Ovary (tissue), 9 donors: Measurements from ENCODE around the gene ADAM12. TPM values are rescaled to one million over a fixed set of nuclear protein-coding genes. Genes with fewer than 3 reads are reported as not detected.

Experiments
- DNase-seq, 5 donors: peaks; one replicate each; pipeline ENCODE4 v3.0.0-alpha.2; 2019 to 2020
- H3K27ac ChIP-seq, 2 donors: fragments of 200-600 bp; one replicate each; pipeline versions ENCODE4 v1.5.1 to v1.8.0; 2019 to 2022
- H3K27me3 ChIP-seq: fragments of 200-600 bp; one replicate; pipeline ENCODE4 v1.8.0; 2022
- H3K36me3 ChIP-seq: fragments of 200-600 bp; sonication (generic); one replicate; pipeline ENCODE4 v1.5.1; 2019
- H3K4me1 ChIP-seq: one replicate; pipeline ENCODE4 v1.8.1; 2013; ENCODE audit warnings: mild to moderate bottlenecking, moderate library complexity; ENCODE audit not compliant: insufficient read depth
- H3K4me3 ChIP-seq: fragments of 200-600 bp; sonication (generic); one replicate; pipeline ENCODE4 v1.5.1; 2017
- H3K9me3 ChIP-seq, 2 donors: fragments of 200-600 bp in 1 of 2; sonication (generic) in 1 of 2; one replicate each; pipeline versions ENCODE4 v1.5.1 to v1.8.1; 2013 to 2019; ENCODE audit warnings: mild to moderate bottlenecking in 1 of 2, moderate library complexity in 1 of 2
- EP300 ChIP-seq: sonication (generic); formaldehyde crosslinking; IDR thresholded peaks from one replicate; pipeline ENCODE4 v1.6.1; 2017; ENCODE audit warnings: antibody characterized with exemption
- POLR2A ChIP-seq: fragments of 450-650 bp; IDR thresholded peaks from one replicate; pipeline ENCODE4 v1.6.1; 2017; ENCODE audit warnings: antibody characterized with exemption, mild to moderate bottlenecking, moderate library complexity
- WGBS, 3 donors: extraction: QIAGEN DNeasy Blood & Tissue Kit in 1 of 3; methylation state at CpG; one replicate each; pipeline versions ENCODE4 v1.1.5 to v1.1.7; 2013 to 2017; 5-methylcytosine and 5-hydroxymethylcytosine counted together
- intact Hi-C, 4 donors: fragments of 100-400 bp; cut with DNase I; formaldehyde crosslinking; loops; one replicate each; pipeline versions ENCODE4 v1.11.0 to v1.15.1; 2022 to 2023
- polyA plus RNA-seq, 2 donors: library from polyadenylated mRNA; stranded (reverse); fragments of 200-250 nt in 1 of 2; fragments of 350-450 nt in 1 of 2; fragmentation: Illumina TruSeq in 1 of 2; extraction: RNeasy Lipid Tissue Mini Kit (QIAGEN cat#74804) in 1 of 2; gene quantifications; one replicate each; pipeline ENCODE4 v1.2.3, GENCODE V29; 2013 to 2014
- total RNA-seq, 7 donors: library from RNA; depleted of rRNA in 2 of 7; stranded (reverse); fragments of >200 nt in 2 of 7; fragmentation: NEBNext Ultra II Directional in 3 of 7; extraction: Animal tissue kit (Norgen Biotek cat#: 25700) in 3 of 7; gene quantifications; one replicate each; pipeline versions ENCODE4 v1.1.0 to v1.2.4, GENCODE V29; 2016 to 2023
- TF ChIP-seq, protein P1 (sequence below), 3 donors: fragments of 450-650 bp in 2 of 3; fragments of 200-600 bp in 1 of 3; IDR thresholded peaks; one replicate each; pipeline versions ENCODE4 v1.5.1 to v1.8.0; 2016 to 2022; ENCODE audit warnings: antibody characterized with exemption in 3 of 3, mild to moderate bottlenecking in 1 of 3
- donor health status: DM: no; HTN: no; CAD: no; lungs with moderate emphysema.
- donor health status: DM: no; HTN: no; CAD: no.
- donor health status: Bipolar disorder and iron deficiency.
- donor health status: DM: yes; HTN: yes; CAD: no.
- donor health status: DM: no; HTN: no; CAD: no.
- donor health status: DM: yes; HTN: yes; CAD: no.

ADAM12 gene
- total and polyA plus RNA-seq, 9 donors = 1.8 to 27.2 (median 10.3) TPM

DNA sequence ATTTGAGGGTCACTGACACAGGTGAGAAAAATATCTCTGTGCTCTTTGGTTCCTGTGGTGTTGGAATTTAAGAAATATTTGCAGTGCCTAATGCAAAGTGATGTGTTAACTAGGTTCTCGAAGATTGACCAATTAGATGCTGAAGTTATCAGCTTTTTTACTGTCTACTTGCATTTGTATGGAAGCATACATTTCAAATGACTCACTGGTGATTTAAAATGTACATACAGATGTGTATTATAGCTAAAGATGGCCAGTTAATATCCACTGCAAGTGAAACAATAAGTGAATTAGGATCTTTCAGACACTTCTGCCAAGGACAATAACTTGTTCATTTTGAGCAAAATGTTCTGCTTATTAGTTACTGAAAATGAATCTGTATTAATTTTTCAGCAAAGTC lies 287.0 kb downstream of the ADAM12 start:
- no peaks in the 10 kb centered on the region for H3K27me3 ChIP-seq
- no peaks in the 10 kb centered on the region for H3K36me3 ChIP-seq
- H3K4me3 ChIP-seq = no peak overlapping the region
- no peak overlapping the region for H3K27ac ChIP-seq
- intact Hi-C loops = loop anchor here in 1 of 4 donors (10.0 kb wide), 1 partner anchor 73 kb away; no protein-coding TSS in a partner anchor
- TF ChIP-seq, protein P1, sequence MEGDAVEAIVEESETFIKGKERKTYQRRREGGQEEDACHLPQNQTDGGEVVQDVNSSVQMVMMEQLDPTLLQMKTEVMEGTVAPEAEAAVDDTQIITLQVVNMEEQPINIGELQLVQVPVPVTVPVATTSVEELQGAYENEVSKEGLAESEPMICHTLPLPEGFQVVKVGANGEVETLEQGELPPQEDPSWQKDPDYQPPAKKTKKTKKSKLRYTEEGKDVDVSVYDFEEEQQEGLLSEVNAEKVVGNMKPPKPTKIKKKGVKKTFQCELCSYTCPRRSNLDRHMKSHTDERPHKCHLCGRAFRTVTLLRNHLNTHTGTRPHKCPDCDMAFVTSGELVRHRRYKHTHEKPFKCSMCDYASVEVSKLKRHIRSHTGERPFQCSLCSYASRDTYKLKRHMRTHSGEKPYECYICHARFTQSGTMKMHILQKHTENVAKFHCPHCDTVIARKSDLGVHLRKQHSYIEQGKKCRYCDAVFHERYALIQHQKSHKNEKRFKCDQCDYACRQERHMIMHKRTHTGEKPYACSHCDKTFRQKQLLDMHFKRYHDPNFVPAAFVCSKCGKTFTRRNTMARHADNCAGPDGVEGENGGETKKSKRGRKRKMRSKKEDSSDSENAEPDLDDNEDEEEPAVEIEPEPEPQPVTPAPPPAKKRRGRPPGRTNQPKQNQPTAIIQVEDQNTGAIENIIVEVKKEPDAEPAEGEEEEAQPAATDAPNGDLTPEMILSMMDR (IDR thresholded peaks at IDR 0.05) = no peak
- no peak for TF ChIP-seq EP300
- TF ChIP-seq POLR2A = no peak
- H3K4me1 ChIP-seq = peaks cover 9% of the 10 kb centered on the region
- DNase-seq = no peak
- no peaks in the 10 kb centered on the region for H3K9me3 ChIP-seq
- 89 to 100% (median 93%) methylated on average over 1 of the region's 1 CpG for WGBS, 3 donors

DNA sequence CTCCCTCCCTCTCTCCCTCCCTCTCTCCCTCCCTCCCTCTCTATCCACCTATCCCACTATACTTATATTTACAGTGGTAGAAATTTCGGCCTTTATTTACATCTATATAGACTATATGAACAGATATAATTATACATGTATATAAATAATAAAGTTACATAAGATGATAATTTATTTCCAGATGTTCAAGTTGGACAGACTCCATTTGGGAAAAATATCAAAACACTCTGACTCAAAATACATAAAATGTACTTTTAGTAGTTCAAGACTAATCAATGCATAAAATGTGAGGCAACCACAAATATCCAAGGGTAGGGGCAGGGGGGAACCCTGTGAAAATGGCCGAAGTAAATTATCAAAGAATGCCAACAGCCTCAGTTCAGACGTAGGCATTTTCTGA lies 288.9 kb downstream of the ADAM12 start:
- Histone ChIP-seq H3K27ac (no peak overlapping the region), H3K4me3 (no peak overlapping the region), H3K27me3 (no peaks in the 10 kb centered on the region), H3K4me1 (peaks cover 5% of the 10 kb centered on the region), H3K9me3 (no peaks in the 10 kb centered on the region), H3K36me3 (no peaks in the 10 kb centered on the region)
- WGBS, 3 donors = 82 to 86% (median 84%) methylated on average over 3 of the region's 3 CpGs
- TF ChIP-seq EP300 = no peak
- DNase-seq = no peak
- intact Hi-C loops = no loop called here

DNA sequence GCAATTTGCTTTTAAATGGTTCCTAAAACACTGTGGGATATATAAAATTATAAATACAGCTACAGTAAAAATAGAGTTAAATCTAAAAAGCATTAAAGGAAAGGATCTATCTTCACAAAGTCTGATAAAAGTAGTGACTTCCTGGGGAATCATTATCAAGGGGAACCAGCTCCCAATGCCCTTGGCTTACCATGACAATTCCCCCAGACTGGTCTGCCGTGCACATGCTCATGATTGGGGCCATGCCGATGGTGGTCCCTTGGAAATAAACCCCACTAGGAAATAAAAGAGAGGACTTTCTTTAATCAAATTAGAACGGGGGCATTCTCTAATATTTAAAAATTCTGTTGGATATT lies 290.1 kb downstream of the ADAM12 start:
- Histone ChIP-seq H3K9me3 (no peaks in the 10 kb centered on the region), H3K36me3 (no peaks in the 10 kb centered on the region), H3K4me1 (peaks cover 5% of the 10 kb centered on the region), H3K27me3 (no peaks in the 10 kb centered on the region), H3K4me3 (no peak overlapping the region), H3K27ac (no peak overlapping the region)
- DNase-seq = no peak
- WGBS, 3 donors = 95 to 97% (median 95%) methylated on average over 3 of the region's 3 CpGs
- intact Hi-C loops = no loop called here
- TF ChIP-seq, protein P1 (IDR thresholded peaks at IDR 0.05) = no peak
- TF ChIP-seq POLR2A (no peak), EP300 (no peak)

DNA sequence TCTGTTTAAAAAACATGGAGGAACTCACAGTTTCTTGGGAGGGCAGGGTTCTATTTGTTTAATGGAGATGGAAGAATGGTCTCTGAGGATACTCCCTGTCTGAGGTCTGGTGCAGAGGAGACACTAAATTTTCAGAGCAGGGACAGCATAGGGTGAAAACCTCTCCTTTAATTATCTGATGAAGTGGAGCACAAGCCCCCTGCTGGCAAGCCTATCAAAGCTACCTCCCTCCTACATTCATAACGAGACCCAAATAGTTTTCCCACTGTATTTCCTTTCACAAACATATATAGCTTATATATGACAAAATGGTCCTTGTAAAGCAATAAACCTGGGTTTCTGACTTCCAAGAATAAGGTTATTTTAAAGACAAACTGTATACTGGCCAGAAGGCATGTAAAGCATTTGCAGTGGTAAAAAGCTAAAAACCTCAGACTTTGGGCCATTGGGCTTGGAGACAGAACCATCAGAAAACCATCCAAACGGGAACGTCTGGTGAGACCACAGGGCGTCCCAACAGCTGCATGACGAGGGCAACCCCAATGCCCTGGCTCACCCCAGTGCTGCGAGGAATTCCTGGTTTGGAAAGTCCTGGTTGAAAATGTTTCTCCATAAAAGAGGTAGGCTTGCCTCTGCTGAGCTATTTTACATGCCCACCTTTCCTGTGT lies 290.6 kb downstream of the ADAM12 start:
- Histone ChIP-seq H3K27ac (no peak overlapping the region), H3K27me3 (no peaks in the 10 kb centered on the region), H3K4me1 (peaks cover 3% of the 10 kb centered on the region), H3K4me3 (no peak overlapping the region), H3K9me3 (no peaks in the 10 kb centered on the region), H3K36me3 (no peaks in the 10 kb centered on the region)
- intact Hi-C loops = no loop called here
- no peak for DNase-seq
- 92 to 93% (median 92%) methylated on average over 6 of the region's 6 CpGs for WGBS, 3 donors
- TF ChIP-seq, protein P1 (IDR thresholded peaks at IDR 0.05) = no peak
- TF ChIP-seq EP300 (no peak), POLR2A (no peak)

DNA sequence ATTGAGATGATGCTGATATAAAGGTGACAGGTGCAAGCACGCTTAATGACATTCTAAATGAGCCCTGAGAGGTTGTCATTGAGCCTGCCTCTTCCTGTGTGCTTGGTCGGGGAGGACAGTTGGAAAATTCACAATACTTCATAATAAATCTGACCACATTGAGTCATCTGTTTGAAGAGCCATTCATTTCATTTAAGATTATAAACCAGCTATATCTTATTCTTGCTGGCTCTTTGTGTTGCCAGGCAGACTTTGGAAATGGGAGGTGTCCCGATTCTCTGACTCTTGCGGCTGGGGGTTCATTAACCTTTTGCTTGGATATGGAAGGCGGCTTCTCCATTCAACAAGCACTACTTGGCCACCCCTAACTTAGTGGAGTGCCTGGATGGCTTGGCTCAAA lies 293.7 kb downstream of the ADAM12 start:
- H3K4me1 ChIP-seq = peaks cover 3% of the 10 kb centered on the region
- H3K27ac ChIP-seq = no peak overlapping the region
- no peak for DNase-seq
- WGBS, 3 donors = 86 to 90% (median 89%) methylated on average over 5 of the region's 5 CpGs
- TF ChIP-seq EP300 (no peak), POLR2A (no peak)
- TF ChIP-seq, protein P1 (IDR thresholded peaks at IDR 0.05) = no peak
- intact Hi-C loops = no loop called here
- no peaks in the 10 kb centered on the region for H3K36me3 ChIP-seq
- no peak overlapping the region for H3K4me3 ChIP-seq
- H3K27me3 ChIP-seq = no peaks in the 10 kb centered on the region
- H3K9me3 ChIP-seq = no peaks in the 10 kb centered on the region
